ENCODE measurements around the gene CEP63.

The CEP63 gene

DNA sequence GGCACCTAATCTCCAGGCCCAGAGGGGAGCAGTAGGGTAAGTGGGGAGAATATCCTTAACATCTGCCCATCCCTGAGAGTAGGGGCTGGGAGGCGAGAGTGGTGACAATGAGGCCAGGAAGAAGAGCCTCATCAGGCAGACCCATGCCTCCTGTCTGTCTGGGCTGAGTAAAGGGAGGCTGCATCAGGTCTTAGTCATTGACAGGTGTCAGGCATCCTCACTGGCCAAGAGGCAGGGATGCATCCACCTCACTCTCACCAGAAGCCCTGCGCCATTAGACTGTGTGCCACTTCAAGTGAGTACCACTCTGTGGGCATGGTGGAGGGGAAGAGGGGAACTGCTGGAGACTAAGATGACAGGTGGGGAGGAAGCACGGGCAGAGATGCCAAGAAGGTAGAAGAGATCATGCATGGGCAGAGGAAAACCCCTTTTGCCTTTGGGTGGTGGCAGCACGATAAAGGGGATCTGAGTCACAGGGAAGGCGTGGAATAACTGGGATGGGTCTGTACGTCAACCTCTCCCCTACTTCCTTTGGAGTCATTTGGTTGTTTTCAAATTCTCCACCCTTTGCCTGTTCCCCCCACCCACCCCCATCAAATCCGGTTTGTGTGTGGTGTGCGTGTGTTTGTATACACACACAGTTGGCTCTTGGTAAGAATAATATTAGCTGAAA lies 14.2 kb upstream of the CEP63 start:
- no peak for DNase-seq

DNA sequence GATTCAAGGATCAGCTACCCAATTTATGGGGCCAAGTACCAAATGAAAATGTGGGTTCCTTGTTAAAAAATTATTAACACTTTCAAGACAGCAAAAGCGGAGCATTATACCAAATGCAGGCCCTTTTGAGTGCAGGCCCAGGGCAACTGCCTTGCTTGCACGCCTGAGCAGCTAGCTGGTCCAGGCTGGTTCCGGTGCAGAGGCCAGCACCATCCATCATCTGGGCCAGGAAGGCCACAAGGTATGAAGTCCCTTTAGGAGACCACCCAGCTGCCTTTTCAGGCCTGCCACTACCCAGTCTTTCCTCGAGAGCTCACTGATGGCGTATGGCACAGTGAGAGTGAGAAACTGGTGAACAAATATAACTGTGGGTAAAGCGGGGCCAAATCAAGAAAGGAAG lies 13.0 kb upstream of the CEP63 start:
- DNase-seq = no peak

DNA sequence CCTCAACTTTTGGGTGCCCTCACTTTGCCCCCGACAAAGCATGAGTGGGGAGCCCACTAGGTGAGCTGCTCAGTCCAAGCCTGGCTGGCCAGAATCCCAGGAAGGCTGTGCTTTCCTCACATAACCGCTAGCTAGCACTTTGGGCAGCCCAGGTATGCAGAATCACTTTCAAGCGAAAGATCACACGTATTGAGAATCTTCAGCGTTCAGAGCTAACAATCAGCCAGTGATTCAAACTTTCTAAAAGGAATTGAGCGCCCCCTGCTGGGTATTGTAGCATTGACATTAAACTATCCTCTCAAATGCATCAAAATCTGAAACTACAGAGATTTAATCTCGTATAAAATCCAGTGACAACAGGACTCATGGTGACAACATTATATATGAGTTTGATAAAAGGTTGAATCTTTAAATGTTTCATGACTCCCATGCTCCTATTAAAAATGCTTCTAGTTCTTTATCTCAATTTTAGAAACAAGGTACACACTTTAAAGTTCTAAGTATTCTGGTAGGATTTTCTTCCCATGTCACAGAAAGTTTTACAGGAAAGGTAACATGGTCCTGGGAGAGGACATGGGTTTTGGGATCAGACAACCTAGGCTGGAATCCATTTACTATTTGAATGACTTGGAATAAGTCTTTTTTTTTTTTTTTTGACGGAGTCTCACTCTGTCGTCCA lies 11.8 kb upstream of the CEP63 start:
- DNase-seq = peak; percentile 79

DNA sequence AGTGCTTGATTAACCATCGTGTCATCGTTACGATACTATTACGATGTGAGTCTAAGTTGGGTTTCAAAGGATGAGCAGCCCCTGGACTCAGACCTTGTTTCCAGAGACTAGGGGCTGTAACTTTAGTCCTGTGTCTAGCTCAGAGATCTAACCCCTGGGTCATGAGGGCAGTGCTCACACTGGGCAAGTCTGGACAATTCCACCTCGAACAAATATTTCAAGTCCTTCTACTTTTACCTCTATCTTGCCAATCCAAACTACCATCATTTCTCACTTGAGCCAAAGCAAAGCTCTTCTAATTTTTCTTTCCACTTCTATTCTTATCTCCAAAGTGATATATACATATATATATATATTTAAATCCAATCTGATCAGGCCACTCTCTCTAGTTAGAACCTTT lies 10.9 kb upstream of the CEP63 start:
- no peak for DNase-seq

DNA sequence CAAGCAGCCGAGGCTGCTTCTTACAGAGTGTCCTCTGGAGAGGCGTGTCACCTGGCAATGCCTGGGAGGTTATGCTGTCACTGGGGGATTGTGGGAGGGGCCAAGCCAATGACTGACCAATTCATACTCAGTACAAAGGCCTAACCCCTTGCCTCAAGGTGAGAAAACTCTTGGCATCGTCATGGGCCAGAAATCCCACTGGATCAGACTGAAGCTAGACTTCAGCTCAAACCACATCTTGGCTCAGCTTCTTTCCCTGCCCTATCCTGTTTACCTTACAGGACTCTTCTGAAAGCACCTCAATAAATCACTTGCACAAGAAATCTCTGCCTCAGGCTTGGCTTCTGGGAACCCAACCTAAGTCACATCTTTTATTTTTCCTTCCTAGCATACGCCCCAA lies 9.6 kb upstream of the CEP63 start:
- DNase-seq = no peak

DNA sequence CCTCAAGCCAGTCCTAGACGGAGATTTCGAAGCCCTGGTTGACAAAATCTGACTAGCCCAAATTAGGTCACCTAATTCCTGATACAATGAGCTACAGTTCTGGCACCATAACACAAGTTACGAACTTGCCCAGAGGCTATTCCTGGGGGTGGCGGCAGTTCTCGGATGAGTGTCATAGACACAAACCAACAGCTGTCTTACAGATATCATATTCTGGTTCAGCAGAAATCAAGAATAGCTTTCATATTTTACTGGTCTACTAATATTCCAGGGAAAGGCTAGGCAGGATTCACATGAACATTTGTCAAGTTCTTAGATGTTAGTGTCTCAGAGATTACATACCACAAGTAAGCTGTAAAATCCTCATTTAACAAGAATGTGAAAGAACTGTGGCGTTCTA lies 8.9 kb upstream of the CEP63 start:
- no peak for DNase-seq

DNA sequence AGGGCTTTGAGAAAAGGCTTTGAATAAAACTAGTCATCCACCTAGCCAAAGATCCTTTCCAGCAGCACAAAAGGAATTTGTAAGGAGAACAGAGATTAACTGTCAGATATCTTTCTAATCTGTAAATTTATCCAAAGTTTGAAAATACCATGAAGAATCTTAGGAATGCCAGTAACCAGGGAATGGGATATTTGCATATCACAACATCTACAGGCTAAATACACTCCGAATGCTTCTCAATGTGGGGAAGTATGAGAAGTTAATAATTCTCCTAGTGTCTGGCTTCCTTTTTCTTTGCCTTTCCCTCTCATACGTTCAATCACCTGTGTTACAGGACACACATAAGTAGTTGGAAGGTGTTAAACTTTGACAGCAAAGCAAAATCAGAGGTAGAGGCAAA lies 7.9 kb upstream of the CEP63 start:
- no peak for DNase-seq

DNA sequence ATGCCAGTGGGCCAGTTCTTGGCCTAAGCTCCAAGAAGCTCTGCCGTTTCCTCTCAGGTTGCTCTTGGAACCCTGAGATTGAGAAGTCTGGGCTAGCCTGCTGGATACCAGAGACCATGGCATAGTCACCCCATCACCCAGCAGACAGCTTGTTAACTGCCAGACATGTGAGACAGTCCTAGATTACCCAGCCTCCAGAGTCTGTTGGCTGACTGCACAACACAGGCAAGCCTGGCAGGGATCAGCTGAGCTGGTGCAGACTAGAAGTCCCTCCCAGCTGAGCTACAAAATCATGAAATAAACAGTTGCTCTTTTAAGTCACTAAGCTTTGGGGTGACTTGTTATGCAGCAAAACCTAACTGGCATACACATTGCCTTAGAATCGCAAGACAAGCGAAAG lies 5.3 kb upstream of the CEP63 start:
- DNase-seq = no peak

DNA sequence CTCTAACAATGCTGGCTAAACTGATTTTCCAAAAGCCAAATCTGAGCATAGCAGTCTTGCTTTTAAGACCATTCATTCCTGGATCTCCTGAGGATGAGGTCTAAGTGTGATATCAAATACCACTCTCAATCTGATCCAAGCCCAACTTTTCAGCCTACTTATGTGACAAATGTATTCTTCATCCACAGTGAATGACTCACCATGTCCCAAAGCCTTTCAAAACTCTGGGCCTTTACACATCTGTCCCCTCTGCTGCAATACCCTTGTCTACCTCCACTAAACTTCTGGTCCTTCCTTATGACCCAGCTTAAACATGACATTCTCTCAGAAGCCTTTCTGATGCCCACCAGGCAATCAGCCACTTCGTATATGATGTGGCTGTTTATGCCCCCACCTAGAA lies 4.7 kb upstream of the CEP63 start:
- no peak for DNase-seq

DNA sequence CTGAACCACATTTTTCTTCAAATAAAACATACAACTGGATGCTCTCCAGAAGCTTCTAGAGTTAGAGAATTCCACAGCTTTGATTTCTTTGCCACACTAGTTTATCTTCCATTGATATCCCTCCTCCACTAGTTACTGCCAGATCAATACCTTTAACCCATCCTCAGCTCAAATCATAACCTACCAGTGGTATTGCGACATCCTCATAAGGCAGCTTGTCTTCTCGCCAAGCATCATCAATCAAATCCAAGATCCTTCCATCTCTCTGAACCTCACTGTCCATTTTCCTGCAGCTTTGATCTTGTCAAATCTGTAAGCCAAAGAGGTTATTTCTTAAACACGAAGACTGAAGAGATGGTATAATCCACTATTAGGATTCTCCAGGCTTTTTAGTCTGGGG lies 3.2 kb upstream of the CEP63 start:
- DNase-seq = no peak

DNA sequence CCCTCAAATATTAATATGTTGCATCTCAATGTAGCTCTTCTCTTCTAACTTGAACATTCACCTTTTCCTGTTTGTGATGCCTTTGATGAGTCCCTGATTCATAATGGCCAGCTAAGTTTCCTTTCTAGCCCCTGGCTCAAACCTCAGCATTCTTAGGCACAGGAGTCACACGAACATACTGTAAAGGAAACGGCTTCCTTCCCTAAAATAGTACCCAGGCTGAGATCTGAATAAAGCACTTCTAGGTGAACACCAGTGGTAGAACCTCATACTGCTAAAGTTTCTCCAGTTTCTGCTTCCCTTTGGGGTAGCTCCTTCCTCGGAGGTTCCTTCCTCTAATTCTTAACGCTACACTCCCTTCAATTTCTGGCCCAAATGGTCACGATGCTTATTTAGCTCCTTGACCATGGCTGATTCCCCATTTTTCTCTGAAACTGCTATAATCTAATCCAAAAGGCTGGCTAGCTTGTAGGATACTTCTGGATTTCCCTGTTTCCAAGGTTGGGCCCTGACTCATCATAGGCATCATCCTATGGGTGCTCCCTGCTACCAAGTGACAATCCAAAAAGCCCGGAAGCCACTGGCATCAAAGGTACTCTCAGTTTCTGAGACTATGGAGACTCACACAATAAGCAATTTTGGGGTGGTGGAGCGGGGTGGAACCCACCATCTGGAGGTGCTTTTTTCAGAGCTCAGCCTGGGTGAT lies 2.5 kb upstream of the CEP63 start:
- DNase-seq = no peak

DNA sequence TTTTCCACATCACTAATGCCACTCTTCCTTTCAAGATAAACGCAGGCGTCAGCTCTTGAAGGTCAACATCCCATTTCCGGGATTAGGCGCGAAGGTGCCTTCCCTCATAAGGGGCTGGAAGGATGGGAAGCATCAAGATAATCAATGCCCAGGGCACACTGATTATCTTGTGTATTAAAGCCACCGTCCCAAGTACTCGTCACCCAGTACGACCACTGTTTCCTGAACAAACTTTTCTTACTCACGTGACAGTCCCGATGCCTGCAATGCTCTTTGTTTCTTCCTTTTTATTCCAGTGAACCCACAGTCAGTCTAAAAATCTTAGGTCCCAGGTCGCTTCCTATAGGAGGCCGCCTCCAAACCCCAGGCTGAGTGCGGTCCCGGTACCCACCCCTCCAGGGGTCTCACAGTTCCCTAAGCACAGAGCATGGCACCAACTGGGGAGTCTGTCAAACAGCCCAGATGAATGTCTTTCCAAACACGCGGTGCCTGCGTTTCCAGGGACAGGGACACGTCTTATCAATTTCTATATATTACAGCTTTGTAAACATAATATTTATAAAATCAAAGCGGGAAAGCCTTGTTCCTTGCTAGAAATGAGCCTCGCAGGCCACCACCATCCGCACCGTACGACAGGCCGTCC lies 661 bp upstream of the CEP63 start:
- DNase-seq = no peak

DNA sequence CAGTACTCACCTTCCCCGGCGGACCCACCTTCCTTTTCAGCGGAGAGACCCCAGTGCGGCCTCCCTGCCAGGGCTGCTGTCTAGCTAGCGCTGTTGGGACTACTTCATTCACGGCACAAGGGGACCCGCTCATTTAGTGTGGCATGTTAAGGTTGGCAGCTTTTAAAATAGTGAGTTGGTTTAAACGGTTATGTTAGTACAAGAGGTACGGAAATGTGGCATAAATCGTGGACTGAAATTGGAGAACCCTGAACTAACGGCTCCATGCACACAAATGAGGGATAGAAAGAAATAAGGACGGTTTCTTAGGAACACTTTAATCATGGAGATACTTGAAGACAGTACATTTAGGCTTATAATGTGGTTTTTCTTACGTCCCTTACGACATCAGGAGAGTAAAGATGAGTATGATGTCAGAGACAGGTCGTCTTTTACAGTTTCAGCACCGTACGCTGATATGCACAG lies 752 bp downstream of the CEP63 start:
- peak; percentile 37 for DNase-seq

DNA sequence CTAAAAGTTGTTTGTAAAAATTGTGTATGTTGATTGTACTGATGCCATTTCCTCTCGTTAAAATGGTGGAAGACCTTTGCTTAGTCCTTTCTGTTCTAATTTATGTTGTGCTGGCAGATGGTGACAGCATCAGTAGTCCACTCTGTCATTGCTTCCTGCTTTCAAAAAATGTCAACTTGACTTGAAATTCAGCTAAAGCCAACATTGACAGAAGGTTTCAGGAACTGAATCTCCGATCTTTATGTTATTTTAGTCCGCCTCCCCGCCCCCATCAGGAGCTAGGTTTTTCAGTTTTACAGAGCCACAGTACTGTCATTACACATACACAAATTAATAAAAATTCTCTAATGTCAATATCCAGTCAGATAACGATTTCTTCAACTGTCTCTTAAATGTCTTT lies 1.5 kb downstream of the CEP63 start:
- peak; percentile 9 for DNase-seq

DNA sequence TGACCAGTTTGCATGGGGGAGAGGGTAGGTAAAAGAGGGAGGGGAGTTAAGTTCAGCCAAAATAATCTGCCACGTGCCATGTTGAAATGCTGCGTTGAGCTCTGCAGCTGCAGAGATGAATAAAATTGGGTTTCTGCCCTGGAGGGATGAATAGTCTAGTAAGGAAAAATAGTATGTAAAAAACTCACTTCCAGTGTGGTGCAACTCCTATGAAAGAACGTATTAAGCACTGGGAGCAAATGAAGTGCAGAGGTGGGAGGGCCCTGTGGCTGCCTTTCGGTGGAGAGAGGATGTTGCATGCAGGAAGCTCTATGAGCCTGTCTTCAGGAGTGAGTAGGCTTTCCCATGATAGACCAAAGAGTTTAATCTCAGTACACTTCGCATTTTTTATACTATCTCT lies 8.6 kb downstream of the CEP63 start:
- no peak for DNase-seq

DNA sequence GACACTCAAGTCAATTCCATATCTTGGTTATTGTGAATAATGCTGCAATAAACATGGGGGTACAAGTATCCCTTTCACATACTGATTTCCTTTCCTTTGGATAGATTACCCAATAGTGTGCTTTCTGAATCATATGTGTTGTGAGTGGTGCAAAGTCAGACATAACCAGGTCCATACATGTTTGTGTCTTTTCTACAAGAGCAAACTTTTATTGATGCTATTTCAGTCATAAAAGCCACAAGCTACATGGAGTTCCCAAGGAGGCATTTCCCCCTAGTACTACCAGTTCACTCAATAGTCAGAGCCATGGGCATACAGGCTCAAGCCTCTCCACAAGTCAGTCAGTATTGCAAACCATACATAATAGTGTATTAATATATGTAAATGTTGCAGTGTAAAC lies 10.1 kb downstream of the CEP63 start:
- DNase-seq = no peak

DNA sequence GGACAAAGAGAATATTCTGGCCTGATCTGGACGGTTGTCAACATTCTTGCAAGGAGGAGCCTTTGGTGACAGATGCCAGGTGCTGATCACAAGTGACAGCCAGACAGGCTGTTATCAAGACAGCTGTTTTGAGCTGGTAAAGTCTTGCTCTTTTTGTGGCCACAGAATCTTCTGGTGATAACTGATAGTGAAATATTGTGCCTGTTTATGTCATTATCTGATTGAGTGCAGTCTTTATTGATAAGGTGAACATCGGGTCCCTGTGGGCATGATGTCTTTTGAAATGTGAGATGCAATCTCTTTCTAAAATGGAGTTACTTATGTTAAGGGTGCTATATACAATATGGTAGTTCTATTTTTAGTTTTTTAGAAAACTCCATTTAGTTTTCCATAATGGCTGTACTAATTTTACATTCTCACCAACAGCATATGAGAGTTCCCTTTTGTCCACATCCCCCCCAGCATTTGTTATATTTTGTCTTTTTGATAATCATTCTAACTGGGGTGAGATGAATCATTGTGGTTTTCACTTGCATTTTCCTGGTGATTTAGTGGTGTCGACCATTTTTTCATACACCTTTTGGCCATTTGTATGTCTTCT lies 10.7 kb downstream of the CEP63 start:
- no peak for DNase-seq

DNA sequence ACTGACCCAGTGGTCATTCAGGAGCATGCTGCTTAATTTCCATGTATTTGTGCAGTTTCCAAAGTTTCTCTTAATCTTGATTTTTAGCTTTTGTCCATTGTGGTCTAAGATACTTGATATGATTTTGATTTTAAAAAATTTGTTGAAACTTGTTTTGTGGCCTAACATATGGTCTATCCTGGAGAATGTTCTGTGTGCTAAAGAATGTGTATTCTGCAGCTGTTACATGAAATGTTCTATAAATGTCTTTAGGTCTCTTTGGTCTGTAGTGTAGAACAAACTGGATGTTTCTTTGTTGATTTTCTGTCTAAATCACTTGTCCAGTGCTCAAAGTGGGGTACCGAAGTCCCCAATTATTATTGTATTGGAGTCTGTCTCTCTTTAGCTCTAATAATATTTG lies 17.4 kb downstream of the CEP63 start:
- DNase-seq = no peak

DNA sequence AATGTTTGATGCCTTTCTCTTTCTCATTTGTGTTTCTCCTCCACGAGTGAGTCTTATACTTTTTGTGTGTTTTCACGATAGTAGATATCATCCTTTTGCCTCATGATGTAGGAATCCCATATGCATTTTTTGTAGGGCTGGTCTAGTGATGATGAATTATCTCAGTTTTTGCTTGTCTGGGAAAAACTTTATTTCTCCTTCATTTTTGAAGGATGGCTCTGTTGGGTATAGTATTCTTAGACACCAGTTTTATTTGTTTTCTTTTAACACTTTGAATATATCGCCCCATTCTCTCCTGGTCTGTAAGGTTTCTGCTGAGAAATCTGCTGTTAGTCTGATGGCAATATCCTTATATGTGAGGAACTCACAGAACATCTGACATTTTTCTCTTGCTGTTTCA lies 18.3 kb downstream of the CEP63 start:
- DNase-seq = no peak

DNA sequence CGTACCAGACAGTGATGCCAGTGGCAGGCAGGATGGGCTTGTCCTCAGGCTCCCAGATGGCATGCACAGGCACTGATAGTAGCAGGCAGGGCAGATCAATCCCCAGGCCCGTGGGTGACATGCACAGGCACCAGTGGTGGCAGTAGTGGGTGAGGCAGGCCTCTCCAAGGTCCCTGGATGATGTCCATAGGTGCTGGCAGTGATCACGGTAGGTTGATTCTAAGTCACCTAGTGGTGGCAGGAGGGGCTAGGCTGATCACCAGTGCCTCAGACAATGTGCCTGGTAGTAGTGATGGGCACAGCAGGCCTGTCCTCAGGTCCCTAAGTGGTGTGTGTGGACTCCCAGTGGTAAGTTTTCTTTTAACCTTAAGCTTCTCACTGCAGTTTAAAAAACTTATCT lies 19.6 kb downstream of the CEP63 start:
- no peak for DNase-seq

DNA sequence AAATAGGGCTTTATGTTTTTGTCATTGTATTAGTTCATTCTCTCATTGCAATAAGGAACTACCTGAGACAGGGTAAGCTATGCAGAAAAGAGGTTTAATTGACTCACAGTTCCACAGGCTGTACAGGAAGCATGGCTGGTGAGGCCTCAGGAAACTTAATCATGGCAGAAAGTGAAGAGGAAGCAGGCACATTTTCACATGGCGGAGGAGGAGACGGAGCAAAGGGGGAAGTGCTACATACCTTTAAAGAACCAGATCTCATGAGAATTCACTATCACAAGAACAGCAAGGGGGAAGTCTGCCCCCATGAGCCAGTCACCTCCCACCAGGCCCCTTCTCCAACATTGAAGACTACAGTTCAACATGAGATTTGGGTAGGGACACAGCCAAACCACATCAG lies 25.6 kb downstream of the CEP63 start:
- no peak for DNase-seq

DNA sequence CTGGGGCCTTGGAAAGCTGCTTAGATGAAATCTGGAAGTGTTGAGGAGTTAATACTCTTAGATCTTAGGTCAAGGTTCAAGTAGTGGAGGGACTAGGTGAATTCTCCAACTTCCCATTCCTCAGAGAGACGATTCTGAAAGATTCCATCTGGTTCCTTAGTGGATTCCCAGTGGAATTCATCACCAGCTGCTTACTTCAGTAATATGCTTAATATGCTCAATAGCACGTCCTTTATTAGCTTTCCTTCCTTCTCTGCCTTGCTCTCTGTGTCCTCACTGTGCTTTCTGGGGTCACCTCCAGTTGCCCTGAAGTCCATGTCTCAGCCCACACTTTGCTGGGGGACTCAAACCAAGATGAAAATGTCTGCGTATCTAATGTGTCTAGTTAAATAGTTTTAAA lies 31.0 kb downstream of the CEP63 start:
- no peak for DNase-seq

DNA sequence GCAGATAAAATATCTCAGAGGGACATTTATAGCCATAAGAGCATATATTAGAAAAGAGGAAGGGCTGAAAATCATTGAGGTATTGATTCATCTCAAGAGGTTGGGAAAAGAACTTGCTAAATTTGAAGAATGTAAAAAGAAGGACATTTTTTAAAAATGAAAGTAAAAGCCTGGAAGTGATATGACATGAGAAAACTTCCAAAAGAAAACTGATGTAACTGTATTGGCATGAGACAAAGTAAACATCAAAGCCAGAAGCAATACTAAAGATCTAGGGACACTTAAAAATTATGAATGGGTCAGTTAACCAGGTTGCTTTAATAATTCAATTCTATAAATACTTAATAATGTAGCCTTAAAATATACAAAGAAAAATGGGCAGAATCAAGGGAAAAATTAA lies 31.9 kb downstream of the CEP63 start:
- no peak for DNase-seq

DNA sequence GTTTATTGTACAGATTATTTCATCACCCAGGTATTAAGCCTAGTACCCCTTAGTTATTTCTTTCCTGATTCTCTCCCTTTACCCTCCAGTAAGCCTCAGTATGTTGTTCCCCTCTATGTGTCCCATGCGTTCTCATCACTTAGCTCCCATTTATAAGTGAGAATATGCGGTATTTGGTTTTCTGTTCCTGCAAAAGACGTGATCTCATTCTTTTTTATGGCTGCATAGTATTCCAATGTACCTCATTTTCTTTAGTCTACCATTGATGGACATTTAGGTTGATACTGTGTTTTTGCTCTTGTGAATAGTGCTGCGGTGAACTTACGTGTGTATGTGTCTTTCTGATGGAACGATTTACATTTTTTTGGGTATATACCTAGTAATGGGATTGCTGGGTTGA lies 36.7 kb downstream of the CEP63 start:
- no peak for DNase-seq
